SK-N-SH treated with all-trans-retinoic acid at 6 μM for 48 hours (cell line): Measurements from ENCODE around the gene P2RY8.

Experiments used
- ATAC-seq: fragments of 200-7000 bp; cut with Tn5 transposase; 3 replicates; pipeline ENCODE4 v1.9.1; 2020; ENCODE audit warnings: mild to moderate bottlenecking, moderate library complexity
- ARNTL ChIP-seq: fragments of 450-650 bp; formaldehyde crosslinking; IDR thresholded peaks from 2 replicates; pipeline ENCODE4 v1.5.0; 2020; ENCODE audit warnings: low read depth, mild to moderate bottlenecking, moderate library complexity, borderline replicate concordance
- BACH2 ChIP-seq: fragments of 250-450 bp; sonication (Bioruptor Pico); IDR thresholded peaks from 2 replicates; pipeline ENCODE4 v1.9.0; 2021; ENCODE audit warnings: mild to moderate bottlenecking, borderline replicate concordance
- CSDC2 ChIP-seq: fragments of 250-450 bp; sonication (Bioruptor Pico); IDR thresholded peaks from 2 replicates; pipeline ENCODE4 v1.5.0; 2020; ENCODE audit warnings: mild to moderate bottlenecking, moderate library complexity
- GLIS3 ChIP-seq: fragments of 250-450 bp; sonication (Bioruptor Pico); IDR thresholded peaks from 2 replicates; pipeline ENCODE4 v1.5.0; 2020; ENCODE audit warnings: mild to moderate bottlenecking, moderate library complexity
- ISL1 ChIP-seq: fragments of 250-450 bp; sonication (Bioruptor Pico); IDR thresholded peaks from 2 replicates; pipeline ENCODE4 v2.1.2; 2022; ENCODE audit warnings: mild to moderate bottlenecking, moderate library complexity
- OSR1 ChIP-seq: fragments of 250-450 bp; sonication (Bioruptor Pico); IDR thresholded peaks from 2 replicates; pipeline ENCODE4 v1.8.0; 2022; ENCODE audit warnings: moderate library complexity, mild to moderate bottlenecking, inconsistent platforms
- RARB ChIP-seq: fragments of 250-450 bp; sonication (Bioruptor Pico); IDR thresholded peaks from 2 replicates; pipeline ENCODE4 v1.8.0; 2021; ENCODE audit warnings: mild to moderate bottlenecking, moderate library complexity
- SNAI2 ChIP-seq: fragments of 250-450 bp; sonication (Bioruptor Pico); IDR thresholded peaks from 2 replicates; pipeline ENCODE4 v1.5.0; 2020; ENCODE audit warnings: mild to moderate bottlenecking, moderate library complexity
- TOX ChIP-seq: fragments of 250-450 bp; sonication (Bioruptor Pico); IDR thresholded peaks from 2 replicates; pipeline ENCODE4 v1.8.0; 2021; ENCODE audit warnings: mild to moderate bottlenecking, moderate library complexity, borderline replicate concordance
- ZFP30 ChIP-seq: fragments of 450-650 bp; formaldehyde crosslinking; IDR thresholded peaks from 2 replicates; pipeline ENCODE4 v1.5.0; 2022; ENCODE audit warnings: mild to moderate bottlenecking, moderate library complexity
- ZNF565 ChIP-seq: fragments of 450-650 bp; formaldehyde crosslinking; conservative IDR thresholded peaks from 2 replicates; pipeline ENCODE4 v1.5.0; 2020; ENCODE audit warnings: low read depth, mild to moderate bottlenecking, moderate library complexity
- ZNF70 ChIP-seq: fragments of 450-650 bp; formaldehyde crosslinking; IDR thresholded peaks from 2 replicates; pipeline ENCODE4 v1.5.0; 2020; ENCODE audit warnings: mild to moderate bottlenecking, moderate library complexity
- TF ChIP-seq, protein P1 (sequence below): fragments of 250-450 bp; sonication (Bioruptor Pico); IDR thresholded peaks from 2 replicates; pipeline ENCODE4 v1.5.1; 2020; ENCODE audit warnings: low read depth, mild to moderate bottlenecking, moderate library complexity
- TF ChIP-seq, protein P2 (sequence below): fragments of 250-450 bp; sonication (Bioruptor Pico); IDR thresholded peaks from 2 replicates; pipeline ENCODE4 v1.5.1; 2021; ENCODE audit warnings: mild to moderate bottlenecking, moderate library complexity
- TF ChIP-seq, protein P3 (sequence below): fragments of 250-450 bp; sonication (Bioruptor Pico); IDR thresholded peaks from 2 replicates; pipeline ENCODE4 v1.8.0; 2020; ENCODE audit warnings: mild to moderate bottlenecking, moderate library complexity, borderline replicate concordance
- TF ChIP-seq, protein P4 (sequence below): fragments of 250-450 bp; sonication (Bioruptor Pico); IDR thresholded peaks from 2 replicates; pipeline ENCODE4 v1.5.0; 2020; ENCODE audit warnings: mild to moderate bottlenecking, moderate library complexity

The P2RY8 gene

DNA sequence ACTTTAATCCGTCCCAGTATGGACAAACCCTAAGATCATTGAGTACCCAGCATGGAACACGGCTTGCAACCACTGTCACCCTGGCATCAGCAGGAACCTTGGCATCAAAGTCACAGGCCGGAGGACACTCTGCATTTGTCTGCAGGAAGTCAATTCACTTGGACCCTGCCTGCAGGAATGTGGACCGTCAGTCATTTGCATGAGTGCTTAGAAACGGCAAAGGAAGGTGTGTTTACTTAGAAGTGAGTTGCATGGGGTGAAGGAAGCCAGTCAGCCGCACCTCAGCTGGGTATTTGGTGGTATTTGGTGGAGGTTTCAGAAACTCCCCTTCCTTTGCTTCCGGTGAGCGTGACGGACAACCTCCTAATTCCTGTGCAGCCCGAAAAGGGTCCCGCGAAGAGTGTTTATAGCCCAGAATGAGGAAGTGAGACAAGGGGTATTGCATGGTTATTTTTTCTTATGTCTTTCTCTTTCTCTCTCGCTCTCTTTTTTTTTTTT is 15.5 kb downstream of the P2RY8 start:
- no peak for TF ChIP-seq OSR1
- no peak for TF ChIP-seq TOX (CRISPR knock-in tag)
- no peak for TF ChIP-seq ISL1 (CRISPR knock-in tag)
- no peak for TF ChIP-seq CSDC2 (CRISPR knock-in tag)
- TF ChIP-seq, protein P1, sequence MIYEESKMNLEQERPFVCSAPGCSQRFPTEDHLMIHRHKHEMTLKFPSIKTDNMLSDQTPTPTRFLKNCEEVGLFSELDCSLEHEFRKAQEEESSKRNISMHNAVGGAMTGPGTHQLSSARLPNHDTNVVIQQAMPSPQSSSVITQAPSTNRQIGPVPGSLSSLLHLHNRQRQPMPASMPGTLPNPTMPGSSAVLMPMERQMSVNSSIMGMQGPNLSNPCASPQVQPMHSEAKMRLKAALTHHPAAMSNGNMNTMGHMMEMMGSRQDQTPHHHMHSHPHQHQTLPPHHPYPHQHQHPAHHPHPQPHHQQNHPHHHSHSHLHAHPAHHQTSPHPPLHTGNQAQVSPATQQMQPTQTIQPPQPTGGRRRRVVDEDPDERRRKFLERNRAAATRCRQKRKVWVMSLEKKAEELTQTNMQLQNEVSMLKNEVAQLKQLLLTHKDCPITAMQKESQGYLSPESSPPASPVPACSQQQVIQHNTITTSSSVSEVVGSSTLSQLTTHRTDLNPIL (CRISPR knock-in tag), result no peak
- TF ChIP-seq SNAI2 (CRISPR knock-in tag), result no peak
- no peak for TF ChIP-seq ARNTL (CRISPR knock-in tag)
- TF ChIP-seq GLIS3 (CRISPR knock-in tag), result no peak
- no peak for TF ChIP-seq RARB (CRISPR knock-in tag)
- TF ChIP-seq, protein P2, sequence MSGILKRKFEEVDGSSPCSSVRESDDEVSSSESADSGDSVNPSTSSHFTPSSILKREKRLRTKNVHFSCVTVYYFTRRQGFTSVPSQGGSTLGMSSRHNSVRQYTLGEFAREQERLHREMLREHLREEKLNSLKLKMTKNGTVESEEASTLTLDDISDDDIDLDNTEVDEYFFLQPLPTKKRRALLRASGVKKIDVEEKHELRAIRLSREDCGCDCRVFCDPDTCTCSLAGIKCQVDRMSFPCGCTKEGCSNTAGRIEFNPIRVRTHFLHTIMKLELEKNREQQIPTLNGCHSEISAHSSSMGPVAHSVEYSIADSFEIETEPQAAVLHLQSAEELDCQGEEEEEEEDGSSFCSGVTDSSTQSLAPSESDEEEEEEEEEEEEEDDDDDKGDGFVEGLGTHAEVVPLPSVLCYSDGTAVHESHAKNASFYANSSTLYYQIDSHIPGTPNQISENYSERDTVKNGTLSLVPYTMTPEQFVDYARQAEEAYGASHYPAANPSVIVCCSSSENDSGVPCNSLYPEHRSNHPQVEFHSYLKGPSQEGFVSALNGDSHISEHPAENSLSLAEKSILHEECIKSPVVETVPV, result no peak
- TF ChIP-seq, protein P3, sequence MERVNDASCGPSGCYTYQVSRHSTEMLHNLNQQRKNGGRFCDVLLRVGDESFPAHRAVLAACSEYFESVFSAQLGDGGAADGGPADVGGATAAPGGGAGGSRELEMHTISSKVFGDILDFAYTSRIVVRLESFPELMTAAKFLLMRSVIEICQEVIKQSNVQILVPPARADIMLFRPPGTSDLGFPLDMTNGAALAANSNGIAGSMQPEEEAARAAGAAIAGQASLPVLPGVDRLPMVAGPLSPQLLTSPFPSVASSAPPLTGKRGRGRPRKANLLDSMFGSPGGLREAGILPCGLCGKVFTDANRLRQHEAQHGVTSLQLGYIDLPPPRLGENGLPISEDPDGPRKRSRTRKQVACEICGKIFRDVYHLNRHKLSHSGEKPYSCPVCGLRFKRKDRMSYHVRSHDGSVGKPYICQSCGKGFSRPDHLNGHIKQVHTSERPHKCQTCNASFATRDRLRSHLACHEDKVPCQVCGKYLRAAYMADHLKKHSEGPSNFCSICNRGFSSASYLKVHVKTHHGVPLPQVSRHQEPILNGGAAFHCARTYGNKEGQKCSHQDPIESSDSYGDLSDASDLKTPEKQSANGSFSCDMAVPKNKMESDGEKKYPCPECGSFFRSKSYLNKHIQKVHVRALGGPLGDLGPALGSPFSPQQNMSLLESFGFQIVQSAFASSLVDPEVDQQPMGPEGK (CRISPR knock-in tag), result no peak
- no peak for TF ChIP-seq ZFP30
- no peak for TF ChIP-seq BACH2 (CRISPR knock-in tag)
- no peak for TF ChIP-seq ZNF70 (CRISPR knock-in tag)
- TF ChIP-seq, protein P4, sequence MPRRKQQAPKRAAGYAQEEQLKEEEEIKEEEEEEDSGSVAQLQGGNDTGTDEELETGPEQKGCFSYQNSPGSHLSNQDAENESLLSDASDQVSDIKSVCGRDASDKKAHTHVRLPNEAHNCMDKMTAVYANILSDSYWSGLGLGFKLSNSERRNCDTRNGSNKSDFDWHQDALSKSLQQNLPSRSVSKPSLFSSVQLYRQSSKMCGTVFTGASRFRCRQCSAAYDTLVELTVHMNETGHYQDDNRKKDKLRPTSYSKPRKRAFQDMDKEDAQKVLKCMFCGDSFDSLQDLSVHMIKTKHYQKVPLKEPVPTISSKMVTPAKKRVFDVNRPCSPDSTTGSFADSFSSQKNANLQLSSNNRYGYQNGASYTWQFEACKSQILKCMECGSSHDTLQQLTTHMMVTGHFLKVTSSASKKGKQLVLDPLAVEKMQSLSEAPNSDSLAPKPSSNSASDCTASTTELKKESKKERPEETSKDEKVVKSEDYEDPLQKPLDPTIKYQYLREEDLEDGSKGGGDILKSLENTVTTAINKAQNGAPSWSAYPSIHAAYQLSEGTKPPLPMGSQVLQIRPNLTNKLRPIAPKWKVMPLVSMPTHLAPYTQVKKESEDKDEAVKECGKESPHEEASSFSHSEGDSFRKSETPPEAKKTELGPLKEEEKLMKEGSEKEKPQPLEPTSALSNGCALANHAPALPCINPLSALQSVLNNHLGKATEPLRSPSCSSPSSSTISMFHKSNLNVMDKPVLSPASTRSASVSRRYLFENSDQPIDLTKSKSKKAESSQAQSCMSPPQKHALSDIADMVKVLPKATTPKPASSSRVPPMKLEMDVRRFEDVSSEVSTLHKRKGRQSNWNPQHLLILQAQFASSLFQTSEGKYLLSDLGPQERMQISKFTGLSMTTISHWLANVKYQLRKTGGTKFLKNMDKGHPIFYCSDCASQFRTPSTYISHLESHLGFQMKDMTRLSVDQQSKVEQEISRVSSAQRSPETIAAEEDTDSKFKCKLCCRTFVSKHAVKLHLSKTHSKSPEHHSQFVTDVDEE, result no peak
- no peak for ATAC-seq

DNA sequence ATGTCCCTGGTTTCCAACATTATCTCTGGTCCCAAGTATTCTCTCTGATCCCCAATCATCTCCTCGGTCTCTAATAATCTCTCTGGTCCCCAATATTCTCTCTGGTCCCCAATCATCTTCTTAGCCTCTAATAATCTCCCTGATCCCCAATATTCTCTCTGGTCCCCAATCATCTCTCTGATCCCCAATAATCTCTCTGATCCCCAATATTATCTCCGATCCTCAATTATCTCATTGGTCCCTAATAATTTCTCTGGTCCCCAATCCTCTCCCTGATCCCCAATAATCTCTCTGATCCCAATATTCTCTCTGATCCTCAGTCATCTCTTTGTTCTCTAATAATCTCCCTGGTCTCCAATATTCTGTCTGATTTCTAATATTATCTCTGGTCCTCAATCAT is 16.6 kb downstream of the P2RY8 start:
- no peak for ATAC-seq
- no peak for TF ChIP-seq CSDC2 (CRISPR knock-in tag)
- no peak for TF ChIP-seq TOX (CRISPR knock-in tag)
- TF ChIP-seq, protein P1 (CRISPR knock-in tag), result no peak

DNA sequence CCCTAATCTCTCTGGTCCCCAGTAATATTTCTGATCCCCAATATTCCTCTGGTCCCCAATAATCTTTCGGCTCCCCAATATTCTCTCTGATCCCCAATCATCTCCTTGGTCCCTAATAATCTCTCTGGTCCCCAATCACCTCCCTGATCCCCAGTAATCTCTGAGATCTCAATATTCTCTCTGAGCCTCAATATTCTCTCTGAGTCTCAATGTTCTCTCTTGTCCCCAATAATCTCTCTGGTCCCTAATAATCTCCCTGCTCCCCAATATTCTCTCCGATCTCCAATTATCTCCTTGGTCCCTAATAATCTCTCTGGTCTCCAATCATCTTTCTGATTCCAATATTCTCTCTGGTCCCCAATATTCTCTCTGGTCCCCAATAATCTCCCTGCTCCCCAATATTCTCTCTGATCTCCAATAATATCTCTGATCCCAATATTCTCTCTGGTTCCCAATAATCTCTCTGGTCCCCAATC is 17.9 kb downstream of the P2RY8 start:
- TF ChIP-seq, protein P4, result no peak
- TF ChIP-seq, protein P2, result no peak
- TF ChIP-seq GLIS3 (CRISPR knock-in tag), result no peak
- no peak for TF ChIP-seq CSDC2 (CRISPR knock-in tag)
- no peak for TF ChIP-seq ZNF565 (CRISPR knock-in tag)
- ATAC-seq, result no peak
